ENCODE results near the gene SEZ6L2.

DNA sequence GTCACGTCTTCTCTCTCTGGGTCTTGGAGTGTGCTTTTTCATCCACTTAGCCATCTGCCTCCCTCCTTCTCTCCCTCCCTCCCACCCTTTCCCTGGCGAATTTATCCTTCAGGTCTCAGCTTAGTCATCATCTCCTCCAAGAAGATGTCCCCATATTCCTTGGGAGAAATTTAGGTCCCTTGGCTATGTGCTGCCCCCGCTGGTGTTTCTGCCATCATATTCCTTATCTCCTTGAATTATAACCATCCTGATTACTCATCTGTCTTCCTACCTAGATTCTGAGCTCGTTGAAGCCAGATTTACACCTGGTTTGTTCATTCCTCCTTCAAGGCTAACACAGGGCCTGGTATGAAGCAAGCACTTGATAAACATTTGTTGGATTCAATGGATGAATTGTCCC lies 5.0 kb downstream of the SEZ6L2 start:
- TF ChIP-seq MXD4 (CRISPR knock-in tag; IDR thresholded peaks at IDR 0.05) (no peak), ZNF557 (CRISPR knock-in tag; IDR thresholded peaks at IDR 0.05) (no peak), TAF1 (CRISPR knock-in tag; IDR thresholded peaks at IDR 0.05) (no peak), SP2 (CRISPR knock-in tag; IDR thresholded peaks at IDR 0.05) (no peak), RFX1 (IDR thresholded peaks at IDR 0.05) (no peak), DMAP1 (CRISPR knock-in tag; IDR thresholded peaks at IDR 0.05) (no peak), ZNF670 (CRISPR knock-in tag; IDR thresholded peaks at IDR 0.05; ENCODE audit: borderline replicate concordance) (no peak), MEIS2 (CRISPR knock-in tag; IDR thresholded peaks at IDR 0.05) (no peak)
- TF ChIP-seq, protein P1, sequence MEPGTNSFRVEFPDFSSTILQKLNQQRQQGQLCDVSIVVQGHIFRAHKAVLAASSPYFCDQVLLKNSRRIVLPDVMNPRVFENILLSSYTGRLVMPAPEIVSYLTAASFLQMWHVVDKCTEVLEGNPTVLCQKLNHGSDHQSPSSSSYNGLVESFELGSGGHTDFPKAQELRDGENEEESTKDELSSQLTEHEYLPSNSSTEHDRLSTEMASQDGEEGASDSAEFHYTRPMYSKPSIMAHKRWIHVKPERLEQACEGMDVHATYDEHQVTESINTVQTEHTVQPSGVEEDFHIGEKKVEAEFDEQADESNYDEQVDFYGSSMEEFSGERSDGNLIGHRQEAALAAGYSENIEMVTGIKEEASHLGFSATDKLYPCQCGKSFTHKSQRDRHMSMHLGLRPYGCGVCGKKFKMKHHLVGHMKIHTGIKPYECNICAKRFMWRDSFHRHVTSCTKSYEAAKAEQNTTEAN (CRISPR knock-in tag; conservative IDR thresholded peaks at IDR 0.05) = no peak

Data from HepG2 (cell line).